Sigmoid colon (tissue), 3 donors: ENCODE measurements around the gene TFEB.

Experiments used
- POLR2A ChIP-seq, 2 donors: fragments of 450-650 bp; IDR thresholded peaks; one replicate each; pipeline ENCODE4 v1.6.1; 2016; ENCODE audit warnings: antibody characterized with exemption in 2 of 2, mild to moderate bottlenecking in 2 of 2, moderate library complexity in 2 of 2
- TF ChIP-seq, protein P1 (sequence below), 4 experiments: fragments of 450-650 bp in 3 of 4; fragments of 200-600 bp in 1 of 4; IDR thresholded peaks; one replicate each; pipeline ENCODE4 v1.5.1; 2016 to 2019; ENCODE audit warnings: antibody characterized with exemption in 4 of 4, mild to moderate bottlenecking in 3 of 4, moderate library complexity in 2 of 4

DNA sequence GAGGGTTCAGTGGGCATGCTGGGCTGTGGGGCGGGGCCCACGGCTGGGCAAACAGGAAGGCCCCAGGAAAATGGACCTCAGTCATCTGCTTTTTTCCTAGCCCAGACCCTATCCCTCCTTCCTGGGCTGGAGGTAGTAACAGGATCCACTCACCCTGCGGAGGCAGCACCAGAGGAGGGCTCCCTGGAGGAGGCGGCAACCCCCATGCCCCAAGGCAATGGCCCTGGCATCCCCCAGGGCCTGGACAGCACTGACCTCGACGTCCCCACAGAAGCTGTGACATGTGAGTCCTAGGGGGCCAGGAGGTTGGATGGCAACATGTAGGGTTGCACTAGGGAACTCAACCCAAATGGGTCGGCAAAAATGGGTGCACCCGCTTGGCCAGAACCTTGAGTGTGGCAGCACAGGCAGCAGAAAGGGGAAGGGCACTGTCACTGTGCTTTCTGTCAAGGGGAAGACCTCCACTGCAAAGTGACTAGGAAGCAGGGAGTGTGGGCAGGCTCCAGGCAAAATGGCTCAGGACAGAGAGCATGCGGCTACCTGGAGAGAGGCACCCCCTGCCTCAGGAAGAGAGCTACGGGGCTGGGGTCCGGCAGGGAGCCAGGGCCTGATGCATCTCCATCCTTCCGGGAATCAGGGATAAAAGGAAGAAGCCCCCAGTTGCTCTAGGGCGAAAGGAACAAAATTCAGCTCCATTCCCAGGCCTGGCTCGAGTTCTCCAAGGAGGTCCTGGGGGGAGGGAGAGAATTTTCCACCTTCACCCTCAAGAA lies 89.2 kb downstream of the TFEB start:
- TF ChIP-seq, protein P1, sequence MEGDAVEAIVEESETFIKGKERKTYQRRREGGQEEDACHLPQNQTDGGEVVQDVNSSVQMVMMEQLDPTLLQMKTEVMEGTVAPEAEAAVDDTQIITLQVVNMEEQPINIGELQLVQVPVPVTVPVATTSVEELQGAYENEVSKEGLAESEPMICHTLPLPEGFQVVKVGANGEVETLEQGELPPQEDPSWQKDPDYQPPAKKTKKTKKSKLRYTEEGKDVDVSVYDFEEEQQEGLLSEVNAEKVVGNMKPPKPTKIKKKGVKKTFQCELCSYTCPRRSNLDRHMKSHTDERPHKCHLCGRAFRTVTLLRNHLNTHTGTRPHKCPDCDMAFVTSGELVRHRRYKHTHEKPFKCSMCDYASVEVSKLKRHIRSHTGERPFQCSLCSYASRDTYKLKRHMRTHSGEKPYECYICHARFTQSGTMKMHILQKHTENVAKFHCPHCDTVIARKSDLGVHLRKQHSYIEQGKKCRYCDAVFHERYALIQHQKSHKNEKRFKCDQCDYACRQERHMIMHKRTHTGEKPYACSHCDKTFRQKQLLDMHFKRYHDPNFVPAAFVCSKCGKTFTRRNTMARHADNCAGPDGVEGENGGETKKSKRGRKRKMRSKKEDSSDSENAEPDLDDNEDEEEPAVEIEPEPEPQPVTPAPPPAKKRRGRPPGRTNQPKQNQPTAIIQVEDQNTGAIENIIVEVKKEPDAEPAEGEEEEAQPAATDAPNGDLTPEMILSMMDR (IDR thresholded peaks at IDR 0.05), result no peak
- TF ChIP-seq POLR2A (IDR thresholded peaks at IDR 0.05), result no peak
